Measurements from ENCODE around the gene SLC9A7.

SLC9A7 gene

GRCh38 chrX:46610070-46610658 lies 148.8 kb downstream of the SLC9A7 start:
- DNase-seq (ENCODE audit: low read depth, low spot score): no peak

DNA sequence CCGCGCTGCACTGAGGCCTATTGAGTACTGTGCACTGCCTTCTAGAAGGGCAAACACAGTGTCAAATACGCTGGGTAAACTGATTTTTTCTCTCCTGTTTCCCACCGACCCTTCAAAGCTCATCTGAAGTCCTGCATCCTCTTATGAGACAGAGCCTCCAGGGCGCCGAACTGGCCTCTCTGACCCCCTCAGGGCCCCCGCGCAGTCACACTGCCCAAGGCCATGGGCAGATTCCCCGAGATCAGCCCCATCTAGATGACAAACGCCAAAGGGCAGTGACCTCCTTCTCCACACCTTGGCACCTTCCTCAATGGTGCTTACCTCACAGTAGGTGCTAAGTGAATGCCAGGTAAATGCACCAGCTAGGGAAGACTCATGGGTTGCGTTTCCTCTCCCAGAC lies 151.0 kb downstream of the SLC9A7 start:
- no peak for DNase-seq (ENCODE audit: low read depth, low spot score)

DNA sequence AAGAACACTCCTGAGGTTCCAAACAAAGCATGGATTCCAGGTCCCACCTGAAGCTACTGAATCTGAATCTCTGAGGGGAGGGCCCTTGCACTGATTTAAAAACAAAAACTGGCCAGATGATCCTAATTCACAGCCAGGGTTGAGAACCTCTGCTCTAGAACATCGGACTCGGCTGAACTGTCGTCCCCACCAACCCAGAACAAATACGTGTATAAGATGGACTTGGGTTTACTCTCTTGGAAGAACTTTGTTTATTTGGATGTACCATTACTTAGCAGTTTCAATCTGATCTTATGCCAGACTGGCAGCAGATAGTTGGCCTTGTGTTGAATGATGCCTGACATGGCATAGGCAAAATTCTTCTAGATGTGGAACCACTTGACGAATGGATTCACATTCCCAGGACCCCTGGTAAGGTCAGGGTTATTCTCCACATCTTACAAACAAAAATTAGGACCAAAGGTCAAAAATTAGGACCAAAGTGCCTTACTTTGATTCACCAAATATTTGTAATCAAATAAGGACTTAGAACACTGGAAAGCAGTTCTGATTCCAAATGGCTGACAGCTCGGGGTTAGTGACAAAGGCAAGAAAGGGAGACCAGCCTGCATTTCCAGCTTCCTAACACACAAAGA lies 156.3 kb downstream of the SLC9A7 start:
- no peak for DNase-seq (ENCODE audit: low read depth, low spot score)

DNA sequence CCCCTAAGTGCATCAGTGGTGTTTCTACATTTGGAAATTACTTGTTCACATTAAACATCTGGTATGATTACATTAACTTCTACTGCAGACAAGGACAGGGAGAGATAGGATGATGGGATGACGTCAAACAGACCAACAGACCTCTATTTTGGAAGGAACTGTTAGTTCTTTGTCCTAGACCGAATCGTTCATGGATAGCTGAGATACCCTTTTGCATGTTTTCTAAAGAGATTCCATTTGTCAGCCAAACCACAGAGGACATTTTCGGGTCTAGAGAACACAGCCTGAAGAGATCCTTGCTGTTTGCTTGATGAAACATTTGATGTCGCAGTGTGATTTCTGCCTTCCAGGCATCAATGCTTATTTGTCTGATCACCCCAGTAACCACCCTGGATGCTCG lies 157.6 kb downstream of the SLC9A7 start:
- no peak for DNase-seq (ENCODE audit: low read depth, low spot score)

DNA sequence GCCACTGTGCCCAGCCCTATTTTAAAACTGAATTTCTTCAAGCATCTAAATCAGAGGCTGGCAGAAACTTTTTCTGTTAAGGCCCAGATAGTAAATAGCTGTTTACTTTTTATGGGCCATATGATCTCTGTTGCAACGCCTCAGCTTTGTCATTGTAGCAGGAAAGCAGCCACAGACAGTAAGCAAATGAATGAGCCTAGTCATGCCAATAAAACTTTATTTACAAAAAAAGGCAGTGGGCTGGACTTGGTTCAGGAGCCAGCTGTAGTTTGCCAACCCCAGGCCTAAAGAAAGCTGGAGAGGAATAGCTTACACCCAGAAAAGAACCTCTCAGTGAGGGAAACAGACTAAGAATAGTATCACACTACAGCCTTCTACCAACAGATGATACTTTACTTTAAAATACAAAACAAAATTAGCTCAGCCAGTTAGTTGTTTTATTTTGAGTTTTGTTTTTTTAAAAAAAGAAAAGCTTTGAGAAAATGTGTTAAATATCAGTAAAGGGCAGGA lies 159.8 kb downstream of the SLC9A7 start:
- no peak for DNase-seq (ENCODE audit: low read depth, low spot score)

- no peak for DNase-seq (ENCODE audit: low read depth, low spot score)
Observed at GRCh38 chrX:46597771-46598170, 161.1 kb downstream of the SLC9A7 start.

DNA sequence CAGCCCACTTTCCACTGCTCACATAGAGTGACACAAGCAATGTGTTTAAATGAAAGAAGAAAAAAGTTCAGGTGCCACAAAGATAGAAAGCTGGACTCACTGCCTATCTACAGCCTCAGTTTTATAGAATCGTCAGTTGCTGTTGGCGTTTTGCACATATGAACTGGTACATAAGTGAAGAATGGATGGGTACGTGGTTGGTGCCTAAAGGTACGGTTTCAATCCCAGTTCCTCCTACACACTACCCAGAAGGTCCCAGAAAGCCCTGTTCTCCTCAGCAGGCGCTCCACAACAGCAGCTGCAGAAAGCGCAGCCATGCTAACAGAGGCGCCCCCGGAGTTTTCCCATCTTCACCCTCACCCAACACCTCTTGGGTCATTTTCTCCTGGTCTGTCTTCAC lies 161.7 kb downstream of the SLC9A7 start:
- DNase-seq (ENCODE audit: low read depth, low spot score): no peak

DNA sequence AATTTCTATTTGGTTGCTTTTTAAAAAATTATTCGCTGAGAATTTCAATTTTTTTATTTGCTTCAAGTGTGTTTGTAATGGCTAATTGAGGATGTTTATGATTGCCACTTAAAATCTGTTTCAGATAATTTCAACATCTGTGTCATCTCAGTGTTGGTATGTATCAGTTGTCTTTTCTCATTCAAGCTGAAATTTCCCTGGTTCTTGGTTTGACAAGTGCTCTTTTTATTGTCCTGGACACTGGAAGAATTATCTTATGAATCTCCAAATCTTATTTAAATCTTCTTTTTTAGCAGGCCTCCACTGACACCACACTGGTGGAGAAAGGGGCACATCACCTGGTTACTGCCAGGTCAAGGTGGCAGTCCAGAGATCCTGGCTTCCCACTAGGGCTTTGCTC lies 163.8 kb downstream of the SLC9A7 start:
- no peak for DNase-seq (ENCODE audit: low read depth, low spot score)

GRCh38 chrX:46589977-46590723 lies 168.8 kb downstream of the SLC9A7 start:
- no peak for DNase-seq (ENCODE audit: low read depth, low spot score)

DNA sequence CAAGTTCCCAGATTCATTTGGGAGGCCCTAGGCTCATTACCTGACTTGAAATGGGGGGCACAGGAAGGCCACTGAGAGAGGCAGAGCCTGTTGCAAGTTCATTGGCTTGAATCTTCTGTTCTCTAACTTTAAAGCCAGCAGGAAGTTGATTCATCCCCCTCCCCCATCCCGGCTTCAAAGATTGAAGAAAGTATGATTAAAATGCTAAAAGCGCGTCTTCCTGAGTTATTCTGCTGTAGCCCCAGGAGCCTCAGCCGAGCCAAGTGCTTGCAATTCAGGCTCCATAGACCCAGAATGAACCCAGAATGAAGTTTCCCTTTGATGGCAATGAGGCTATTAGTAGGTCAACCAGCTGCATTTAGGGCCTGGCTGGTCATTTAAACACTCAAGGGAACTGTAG lies 170.7 kb downstream of the SLC9A7 start:
- DNase-seq (ENCODE audit: low read depth, low spot score): peak; percentile 37

GRCh38 chrX:46587753-46588171 lies 171.2 kb downstream of the SLC9A7 start:
- no peak for DNase-seq (ENCODE audit: low read depth, low spot score)

DNA sequence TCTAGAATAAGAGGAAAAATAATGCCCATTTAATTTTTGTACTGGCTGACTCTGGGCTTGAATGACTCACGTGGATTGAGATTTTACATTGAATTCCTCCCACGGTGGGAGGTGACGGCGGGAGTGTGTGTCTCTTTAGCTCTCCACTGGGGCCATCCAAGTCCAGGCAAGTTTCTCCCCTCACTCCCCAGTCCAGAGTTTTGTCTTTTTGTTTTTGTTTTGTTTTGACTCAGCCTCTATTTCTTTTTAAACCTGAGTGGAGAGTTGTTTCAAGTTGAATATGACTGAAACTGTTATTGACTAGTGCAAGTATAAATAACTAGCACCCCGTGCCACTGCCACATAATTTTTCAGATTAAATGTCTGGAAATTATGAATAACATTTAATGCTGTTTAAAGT lies 171.8 kb downstream of the SLC9A7 start:
- peak; percentile 43 for DNase-seq (ENCODE audit: low read depth, low spot score)

DNA sequence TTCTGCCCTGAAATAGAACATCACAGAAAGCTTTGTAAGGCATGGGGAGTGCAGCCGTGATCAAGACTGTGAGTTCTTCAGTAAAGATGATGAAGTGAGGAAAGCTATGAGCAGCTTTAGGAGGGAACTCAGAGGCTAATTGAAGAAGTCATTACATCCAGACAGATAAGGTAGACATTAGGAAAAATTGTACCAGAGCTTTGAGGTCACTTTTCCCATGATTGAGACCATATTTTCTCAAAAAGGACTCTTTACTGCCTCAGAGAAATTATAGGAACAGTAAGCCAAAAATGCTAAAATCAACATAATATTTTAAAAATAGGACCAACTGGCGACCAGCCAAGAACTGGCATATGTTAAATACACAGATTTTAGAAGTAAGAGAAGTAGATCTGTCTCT lies 174.2 kb downstream of the SLC9A7 start:
- DNase-seq (ENCODE audit: low read depth, low spot score): no peak

DNA sequence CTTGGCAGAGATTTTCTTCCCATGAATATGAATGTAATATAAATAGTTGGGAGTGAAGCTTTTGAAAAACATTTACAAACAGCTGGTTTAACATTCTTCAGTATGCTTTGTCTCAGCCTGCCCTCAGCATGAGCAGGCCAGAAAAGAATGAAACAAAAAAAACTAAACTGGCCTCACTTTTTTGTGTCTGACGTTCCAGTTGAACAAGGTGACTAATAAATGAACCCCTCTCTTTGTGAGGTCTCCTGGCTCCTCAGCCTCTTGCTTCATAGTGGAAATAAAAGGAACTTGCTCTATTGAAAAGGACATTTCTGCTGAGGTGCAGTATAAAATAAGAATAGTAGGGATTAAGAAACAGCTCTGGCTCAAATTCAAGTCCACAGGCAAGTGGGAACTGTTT lies 176.0 kb downstream of the SLC9A7 start:
- DNase-seq (ENCODE audit: low read depth, low spot score): peak; percentile 41

- no peak for DNase-seq (ENCODE audit: low read depth, low spot score)
Observed at GRCh38 chrX:46582325-46582724, 176.6 kb downstream of the SLC9A7 start.

GRCh38 chrX:46580613-46581012 lies 178.3 kb downstream of the SLC9A7 start:
- no peak for DNase-seq (ENCODE audit: low read depth, low spot score)

DNA sequence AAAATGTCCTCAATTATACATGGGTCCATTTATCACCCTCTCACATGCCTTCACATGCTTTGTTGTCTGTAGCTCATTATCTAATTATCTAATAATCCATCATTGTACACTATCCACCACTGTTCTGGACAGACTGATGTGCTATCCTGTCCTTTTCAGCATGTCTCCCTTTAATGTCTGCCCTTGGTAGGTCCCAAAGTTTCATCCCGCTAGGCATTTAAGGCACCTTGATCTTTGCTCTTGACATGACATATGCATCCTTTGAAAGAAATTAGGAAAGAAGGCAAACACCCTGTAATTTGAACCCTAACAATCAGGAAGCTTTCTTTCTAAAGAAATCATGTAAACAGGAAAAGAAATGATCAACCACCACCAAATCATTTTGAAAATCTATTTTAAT lies 179.7 kb downstream of the SLC9A7 start:
- DNase-seq (ENCODE audit: low read depth, low spot score): no peak

DNA sequence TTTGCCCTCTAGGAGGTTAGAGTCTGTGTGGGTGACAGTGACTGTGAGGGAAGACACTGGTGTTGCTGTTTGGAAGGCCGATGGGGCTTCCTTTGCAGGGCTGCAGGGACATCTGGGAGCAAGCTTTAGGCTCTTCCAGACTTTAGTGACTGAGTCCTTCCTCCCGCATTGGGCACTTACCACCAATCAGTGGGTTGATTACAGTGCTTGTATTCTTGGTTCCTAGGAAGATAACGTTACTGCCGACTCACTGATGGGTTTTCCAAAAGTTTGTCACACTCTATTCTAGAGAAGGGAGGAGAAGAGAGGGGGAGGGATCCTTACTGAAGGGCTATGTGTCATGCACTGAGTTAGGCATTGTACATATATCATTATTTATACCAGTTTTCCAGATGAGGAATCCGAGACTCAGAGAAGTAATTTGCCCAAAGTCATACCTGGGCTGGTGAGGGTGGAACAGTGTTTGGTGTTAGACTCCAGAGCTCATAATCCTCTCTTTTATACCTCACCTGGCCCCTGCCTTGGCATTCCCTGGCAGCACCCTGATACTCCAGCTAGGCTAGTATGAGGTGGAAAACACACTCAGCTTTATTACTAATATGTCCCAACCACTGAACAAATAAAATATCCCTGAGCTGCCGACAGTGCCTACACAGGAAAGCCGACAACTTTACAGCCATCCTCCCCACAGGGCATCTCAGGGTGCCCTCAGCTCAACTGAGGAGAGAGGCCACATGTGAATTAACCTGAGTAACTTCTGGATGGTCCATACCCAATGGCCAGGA lies 181.5 kb downstream of the SLC9A7 start:
- DNase-seq (ENCODE audit: low read depth, low spot score): no peak

DNA sequence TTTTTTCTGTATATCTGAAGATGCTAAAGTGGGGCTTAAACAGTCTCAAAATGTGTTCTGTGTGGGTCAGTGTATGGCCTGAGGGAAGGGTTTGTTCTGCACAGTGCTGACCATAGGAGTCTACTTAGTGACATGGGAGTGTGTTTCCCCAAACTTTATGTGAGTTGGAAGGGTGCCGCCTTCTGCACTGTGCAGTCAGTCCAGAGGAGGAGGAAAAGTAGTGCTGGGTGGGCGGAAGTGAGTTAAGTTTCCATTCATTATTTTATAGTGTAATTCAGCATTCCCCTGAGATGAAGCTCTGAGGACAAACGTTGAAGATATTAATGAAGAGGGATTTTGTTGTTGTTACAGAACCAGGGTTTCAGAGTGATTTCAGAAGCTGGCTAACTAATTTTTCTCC lies 182.5 kb downstream of the SLC9A7 start:
- DNase-seq (ENCODE audit: low read depth, low spot score): no peak

DNA sequence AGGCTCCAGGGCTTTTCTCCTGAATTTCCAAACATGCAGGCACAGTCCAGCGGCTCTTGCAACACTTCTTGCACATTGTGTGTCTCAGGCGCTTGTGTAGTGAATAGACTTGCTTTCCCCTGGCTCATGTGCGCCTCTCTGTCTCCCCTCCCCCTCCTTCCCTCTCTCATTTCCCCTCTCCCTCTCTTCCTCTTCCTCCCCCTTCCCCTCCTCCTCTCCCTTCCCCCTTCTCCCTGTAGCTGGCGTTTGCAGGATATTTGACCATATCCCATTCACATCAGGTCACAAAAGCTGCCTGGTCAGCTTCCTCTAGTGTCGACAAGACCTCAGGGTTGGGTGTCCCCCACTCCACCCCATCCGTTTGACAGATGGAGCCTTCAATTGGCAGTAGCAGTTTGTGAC lies 182.9 kb downstream of the SLC9A7 start:
- no peak for DNase-seq (ENCODE audit: low read depth, low spot score)

GRCh38 chrX:46575586-46575985 lies 183.3 kb downstream of the SLC9A7 start:
- DNase-seq (ENCODE audit: low read depth, low spot score): no peak

DNA sequence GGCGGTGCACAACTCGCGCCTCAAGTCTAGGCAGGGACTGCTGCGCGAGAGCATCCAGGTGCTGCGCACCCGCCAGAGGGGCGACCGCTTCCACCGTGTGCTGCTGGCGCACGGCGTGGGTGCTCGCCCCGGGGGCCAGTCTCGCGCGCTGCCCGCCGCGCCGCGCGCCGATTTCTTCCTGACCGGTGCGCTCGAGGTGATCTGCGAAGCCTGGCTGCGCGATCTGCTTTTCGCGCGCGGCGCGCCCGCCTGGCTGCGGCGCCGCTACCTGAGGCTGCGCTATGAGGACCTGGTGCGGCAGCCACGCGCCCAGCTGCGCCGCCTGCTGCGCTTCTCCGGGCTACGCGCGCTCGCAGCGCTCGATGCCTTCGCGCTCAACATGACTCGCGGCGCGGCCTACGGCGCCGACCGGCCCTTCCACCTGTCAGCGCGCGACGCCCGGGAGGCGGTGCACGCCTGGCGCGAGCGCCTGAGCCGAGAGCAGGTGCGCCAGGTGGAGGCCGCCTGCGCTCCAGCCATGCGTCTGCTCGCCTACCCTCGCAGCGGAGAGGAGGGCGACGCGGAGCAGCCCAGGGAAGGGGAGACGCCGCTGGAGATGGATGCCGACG lies 184.0 kb downstream of the SLC9A7 start:
- no peak for DNase-seq (ENCODE audit: low read depth, low spot score)

Measured in smooth muscle cell of the brain vasculature (primary cell).